ENCODE results near the gene HEXD.
"Not testable (repeated sequence)": the region's sequence is repeated elsewhere in the genome, so short reads cannot be mapped to it uniquely, and the experiment has no call there.

The HEXD gene

GRCh38 chr17:82442643-82443464 is 24.7 kb downstream of the HEXD start:
- no peak for DNase-seq

- DNase-seq, result no peak
Observed at GRCh38 chr17:82443465-82444283, 25.5 kb downstream of the HEXD start.

- no peak for DNase-seq
Observed at GRCh38 chr17:82444284-82444893, 26.2 kb downstream of the HEXD start.

- DNase-seq, result no peak
Observed at GRCh38 chr17:82444941-82445521, 26.9 kb downstream of the HEXD start.

GRCh38 chr17:82445542-82445941 is 27.4 kb downstream of the HEXD start:
- DNase-seq, result no peak

GRCh38 chr17:82446124-82446523 is 28.0 kb downstream of the HEXD start:
- no peak for DNase-seq

- no peak for DNase-seq
Observed at GRCh38 chr17:82446649-82447048, 28.5 kb downstream of the HEXD start.

GRCh38 chr17:82447876-82448275 is 29.7 kb downstream of the HEXD start:
- DNase-seq, result no peak

GRCh38 chr17:82449131-82449882 is 31.2 kb downstream of the HEXD start:
- no peak for DNase-seq

- DNase-seq, result no peak
Observed at GRCh38 chr17:82449883-82450356, 31.8 kb downstream of the HEXD start.

- DNase-seq, result peak; percentile 58
Observed at GRCh38 chr17:82450357-82451106, 32.4 kb downstream of the HEXD start, which contains the start of gene CYBC1. CYBC1 (minus strand) TSS chr17:82450752; CDS start chr17:82449254, 1,498 bp downstream.

GRCh38 chr17:82452162-82452561 is 34.0 kb downstream of the HEXD start:
- DNase-seq, result no peak

- DNase-seq, result not testable (repeated sequence)
Observed at GRCh38 chr17:82453151-82453550, 35.0 kb downstream of the HEXD start.

- not testable (repeated sequence) for DNase-seq
Observed at GRCh38 chr17:82453706-82454105, 35.6 kb downstream of the HEXD start.

GRCh38 chr17:82457073-82457928 is 39.2 kb downstream of the HEXD start:
- peak; percentile 60 for DNase-seq

GRCh38 chr17:82457929-82458178 is 39.7 kb downstream of the HEXD start:
- DNase-seq, result peak; percentile 75

GRCh38 chr17:82458179-82458884 is 40.2 kb downstream of the HEXD start, which contains the start of gene NARF:
NARF (plus strand) TSS chr17:82458741; CDS start chr17:82458804, 63 bp downstream.
- DNase-seq, result peak; percentile 97

GRCh38 chr17:82458885-82459424 is 40.8 kb downstream of the HEXD start:
- DNase-seq, result no peak

- DNase-seq, result not testable (repeated sequence)
Observed at GRCh38 chr17:82459936-82460335, 41.8 kb downstream of the HEXD start.

All from DMS 273 treated with DMSO at 0.1 percent for 48 hours (cell line).